T-helper 2 cell (primary cell): ENCODE measurements around the gene OR4D2.
A peak's percentile ranks its signal among the peaks of the same experiment; 100 is the strongest.

Source experiments
- DNase-seq, 5 experiments: peaks; one replicate each; pipeline versions ENCODE4 v3.0.0 to v3.0.0-alpha.2; 2012 to 2022

Gene OR4D2

GRCh38 chr17:58215685-58216084, 48.9 kb downstream of the OR4D2 start:
- peak in 1 of 5 experiments; percentile 51 for DNase-seq

GRCh38 chr17:58217766-58218165, 51.0 kb downstream of the OR4D2 start:
- DNase-seq = peak in 1 of 5 experiments; percentile 41

GRCh38 chr17:58219007-58219788, 52.4 kb downstream of the OR4D2 start, which contains the start of gene MKS1:
MKS1 (minus strand) TSS chr17:58219255; CDS start chr17:58219230, 25 bp downstream.
- peak; percentile 86 to 96 (median 93) for DNase-seq

GRCh38 chr17:58219789-58220183, 53.0 kb downstream of the OR4D2 start:
- no peak for DNase-seq
